Measurements from ENCODE around the gene LZTR1. TPM values are rescaled to one million over a fixed set of nuclear protein-coding genes. Genes with fewer than 3 reads are reported as not detected.

The LZTR1 gene
- total and polyA plus RNA-seq, 2 experiments from 2014 or later: 41.3 to 50.4 TPM

DNA sequence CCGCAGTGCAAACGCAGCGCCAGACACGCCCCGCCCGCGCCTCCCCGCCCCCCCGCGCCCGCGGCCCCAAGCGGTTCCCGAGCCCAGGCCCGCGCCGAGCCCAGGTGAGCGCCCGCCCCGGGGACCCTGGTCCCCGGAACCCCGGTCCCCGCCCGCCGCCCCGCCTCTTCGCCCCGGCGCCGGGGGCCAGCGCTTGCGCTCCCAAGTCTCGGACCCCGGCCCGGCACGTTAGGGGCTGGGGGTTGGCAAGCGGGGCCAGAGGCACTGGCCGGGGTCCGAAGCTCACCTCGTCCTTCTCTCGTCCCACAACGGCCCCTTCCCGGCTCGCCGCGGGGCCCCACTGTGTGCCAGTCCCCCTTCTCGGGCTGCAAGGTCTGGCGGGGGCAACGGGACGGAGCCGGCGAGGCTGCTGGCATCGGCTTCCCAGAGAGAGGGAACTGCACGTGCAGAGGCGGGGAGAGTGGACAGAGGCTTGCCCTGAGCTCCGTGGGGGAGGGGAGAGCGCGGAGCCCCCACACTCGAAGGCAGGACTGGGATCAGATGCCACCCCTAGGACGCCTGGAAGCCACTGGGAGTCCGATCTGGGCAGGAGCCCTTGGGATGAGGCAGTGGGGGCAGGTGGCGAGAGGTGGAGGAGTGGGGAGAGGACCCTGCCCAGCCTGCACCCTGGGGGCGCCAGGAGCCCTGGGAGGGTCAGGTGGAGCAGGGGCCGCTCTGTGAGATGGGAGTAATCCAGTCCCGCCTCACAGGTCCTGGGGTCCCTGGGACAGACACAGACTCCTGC is 16.8 kb upstream of the LZTR1 start:
- TF ChIP-seq, protein P1, sequence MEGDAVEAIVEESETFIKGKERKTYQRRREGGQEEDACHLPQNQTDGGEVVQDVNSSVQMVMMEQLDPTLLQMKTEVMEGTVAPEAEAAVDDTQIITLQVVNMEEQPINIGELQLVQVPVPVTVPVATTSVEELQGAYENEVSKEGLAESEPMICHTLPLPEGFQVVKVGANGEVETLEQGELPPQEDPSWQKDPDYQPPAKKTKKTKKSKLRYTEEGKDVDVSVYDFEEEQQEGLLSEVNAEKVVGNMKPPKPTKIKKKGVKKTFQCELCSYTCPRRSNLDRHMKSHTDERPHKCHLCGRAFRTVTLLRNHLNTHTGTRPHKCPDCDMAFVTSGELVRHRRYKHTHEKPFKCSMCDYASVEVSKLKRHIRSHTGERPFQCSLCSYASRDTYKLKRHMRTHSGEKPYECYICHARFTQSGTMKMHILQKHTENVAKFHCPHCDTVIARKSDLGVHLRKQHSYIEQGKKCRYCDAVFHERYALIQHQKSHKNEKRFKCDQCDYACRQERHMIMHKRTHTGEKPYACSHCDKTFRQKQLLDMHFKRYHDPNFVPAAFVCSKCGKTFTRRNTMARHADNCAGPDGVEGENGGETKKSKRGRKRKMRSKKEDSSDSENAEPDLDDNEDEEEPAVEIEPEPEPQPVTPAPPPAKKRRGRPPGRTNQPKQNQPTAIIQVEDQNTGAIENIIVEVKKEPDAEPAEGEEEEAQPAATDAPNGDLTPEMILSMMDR (IDR thresholded peaks at IDR 0.05; ENCODE audit: poor library complexity): no peak
- Histone ChIP-seq H3K9me3 (ENCODE audit: low read depth) (no peaks in the 10 kb centered on the region), H3K27ac (no peak overlapping the region), H3K27me3 (peaks cover 9% of the 10 kb centered on the region), H3K4me3 (no peak overlapping the region), H3K79me2 (no peaks in the 10 kb centered on the region), H3K36me3 (replicated peaks; ENCODE audit: insufficient read depth, low read depth) (no peaks in the 10 kb centered on the region), H2AFZ (no peak overlapping the region), H3K4me1 (ENCODE audit: insufficient read depth) (no peaks in the 10 kb centered on the region), H4K20me1 (ENCODE audit: insufficient read depth, poor library complexity, severe bottlenecking) (no peaks in the 10 kb centered on the region), H3K4me2 (peak overlapping the region; percentile 97), H3K9me2 (replicated peaks; ENCODE audit: insufficient read depth) (no peaks in the 10 kb centered on the region)
- no peak for DNase-seq (ENCODE audit: low spot score)
- 20% methylated on average over 34 of the region's 65 CpGs for WGBS (ENCODE audit: low lambda C conversion rate, missing lambda C conversion rate)

DNA sequence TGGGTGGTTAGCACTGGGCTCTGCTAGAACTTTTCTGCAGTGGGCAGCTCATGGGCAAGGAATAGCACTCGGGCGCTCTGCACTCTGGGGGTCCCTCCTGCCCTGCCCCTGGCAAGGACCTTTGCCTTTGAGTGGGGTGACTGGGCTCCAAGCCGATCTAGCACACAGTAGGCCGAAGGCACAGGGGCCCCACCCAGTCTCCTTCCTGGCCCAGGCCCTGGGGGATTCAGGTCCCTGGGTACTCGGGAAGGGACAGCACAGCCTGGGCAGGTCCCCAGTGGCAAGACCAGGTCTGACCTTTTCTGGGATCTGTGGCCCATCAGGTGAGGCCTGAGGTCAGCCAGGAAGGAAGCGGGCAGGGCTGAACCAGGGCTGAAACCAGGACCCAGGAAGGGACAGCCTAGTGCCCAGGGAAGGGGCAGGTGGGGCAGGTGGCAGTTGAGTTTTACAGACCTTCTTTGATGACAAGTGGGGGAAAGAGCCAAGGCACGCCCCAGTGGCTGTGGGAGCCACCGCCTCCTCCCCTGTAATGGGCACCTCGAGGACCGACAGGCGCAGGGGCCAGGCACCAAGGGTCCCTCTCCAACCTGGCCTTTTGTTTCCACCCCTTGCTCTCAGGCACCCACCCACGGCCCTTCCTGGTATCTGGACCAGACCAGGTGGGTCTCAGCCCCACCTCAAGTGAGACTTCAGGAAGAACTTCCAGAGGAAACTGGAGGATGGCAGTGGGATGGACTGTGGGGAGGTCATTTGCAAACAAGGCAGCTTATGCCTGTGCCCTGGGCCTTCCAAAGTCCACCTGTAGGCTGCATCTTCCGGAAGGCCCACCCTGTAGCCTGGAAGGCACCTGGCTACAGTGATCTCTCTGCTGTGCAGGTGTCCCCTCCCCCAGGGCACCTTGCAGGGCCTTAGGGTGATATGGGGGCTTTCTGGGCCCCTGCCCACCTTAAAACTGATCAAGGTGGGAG is 15.9 kb upstream of the LZTR1 start:
- TF ChIP-seq EZH2phosphoT487 (IDR thresholded peaks at IDR 0.05; ENCODE audit: low read depth, severe bottlenecking, unreplicated experiment) (no peak), EZH2 (IDR thresholded peaks at IDR 0.05; ENCODE audit: borderline replicate concordance) (no peak)
- TF ChIP-seq, protein P1 (IDR thresholded peaks at IDR 0.05; ENCODE audit: poor library complexity): no peak
- H3K36me3 ChIP-seq (replicated peaks; ENCODE audit: insufficient read depth, low read depth): no peaks in the 10 kb centered on the region
- no peak overlapping the region for H3K4me3 ChIP-seq
- peaks cover 9% of the 10 kb centered on the region for H3K27me3 ChIP-seq
- H3K4me2 ChIP-seq: no peak overlapping the region
- no peaks in the 10 kb centered on the region for H3K4me1 ChIP-seq (ENCODE audit: insufficient read depth)
- no peaks in the 10 kb centered on the region for H3K79me2 ChIP-seq
- H2AFZ ChIP-seq: no peak overlapping the region
- H4K20me1 ChIP-seq (ENCODE audit: insufficient read depth, poor library complexity, severe bottlenecking): no peaks in the 10 kb centered on the region
- no peaks in the 10 kb centered on the region for H3K9me2 ChIP-seq (replicated peaks; ENCODE audit: insufficient read depth)
- no peak for DNase-seq (ENCODE audit: low spot score)
- 93% methylated on average over 12 of the region's 13 CpGs for WGBS (ENCODE audit: low lambda C conversion rate, missing lambda C conversion rate)
- H3K9me3 ChIP-seq (ENCODE audit: low read depth): no peaks in the 10 kb centered on the region
- no peak overlapping the region for H3K27ac ChIP-seq

DNA sequence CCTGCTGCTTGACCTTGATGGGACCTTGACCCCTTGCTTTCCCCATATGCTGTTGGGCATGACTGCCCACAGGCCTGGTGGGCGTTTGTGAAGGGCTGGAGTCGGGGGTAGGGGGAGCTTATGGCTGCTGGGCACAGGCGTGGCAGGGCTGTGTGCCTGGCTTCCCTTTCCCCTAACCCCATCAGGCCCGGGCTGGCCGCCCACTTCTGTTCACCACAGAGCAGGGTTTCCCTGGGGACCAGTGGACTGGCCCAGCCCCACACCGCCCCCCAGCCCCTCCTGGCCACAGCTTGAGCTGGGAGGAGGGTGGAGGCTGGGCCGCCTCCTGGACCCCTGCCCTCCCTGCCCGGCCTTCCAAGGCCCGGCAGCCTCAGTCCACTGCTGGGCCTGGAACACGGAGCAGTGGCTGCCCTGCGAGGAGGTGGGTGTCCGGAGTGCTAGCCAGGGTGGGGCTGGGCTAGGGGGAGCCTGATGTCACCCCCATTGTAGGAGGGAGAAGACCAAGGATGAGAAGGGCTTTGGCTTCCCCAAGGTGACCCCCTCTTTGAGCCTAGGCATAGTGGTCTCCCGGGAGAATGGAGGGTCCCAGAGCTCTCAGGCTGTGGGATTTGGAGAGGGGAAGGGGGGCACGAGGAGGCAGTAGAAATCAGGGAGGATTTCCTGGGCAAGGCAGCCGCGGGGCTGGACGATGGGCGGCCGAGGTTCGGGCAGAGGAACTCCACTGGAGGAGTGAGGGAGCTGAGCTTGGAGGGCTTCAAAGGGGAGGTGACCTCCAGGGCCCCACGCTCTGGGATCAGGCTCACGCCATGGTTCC is 15.0 kb upstream of the LZTR1 start, which contains the start of gene AIFM3:
AIFM3 (plus strand) TSS at position 373 of the 814 bp plus-strand sequence. CDS start 690 bp downstream, outside the sequence.
- no peaks in the 10 kb centered on the region for H3K9me3 ChIP-seq (ENCODE audit: low read depth)
- no peak within 1 kb of the TSS for H3K4me3 ChIP-seq
- WGBS (ENCODE audit: low lambda C conversion rate, missing lambda C conversion rate): 70% methylated on average over 18 of the region's 22 CpGs
- H3K9me2 ChIP-seq (replicated peaks; ENCODE audit: insufficient read depth): no peaks in the 10 kb centered on the region
- no peak for DNase-seq (ENCODE audit: low spot score)
- H2AFZ ChIP-seq: no peak within 1 kb of the TSS
- no peak within 1 kb of the TSS for H3K4me2 ChIP-seq
- no peak within 1 kb of the TSS for H3K27ac ChIP-seq
- H4K20me1 ChIP-seq (ENCODE audit: insufficient read depth, poor library complexity, severe bottlenecking): no peaks in the 10 kb centered on the region
- H3K27me3 ChIP-seq: peaks cover 9% of the 10 kb centered on the region
- TF ChIP-seq, protein P1 (IDR thresholded peaks at IDR 0.05; ENCODE audit: poor library complexity): no peak
- no peak for TF ChIP-seq EZH2 (IDR thresholded peaks at IDR 0.05; ENCODE audit: borderline replicate concordance)
- TF ChIP-seq EZH2phosphoT487 (IDR thresholded peaks at IDR 0.05; ENCODE audit: low read depth, severe bottlenecking, unreplicated experiment): no peak
- H3K79me2 ChIP-seq: no peaks in the 10 kb centered on the region
- no peaks in the 10 kb centered on the region for H3K36me3 ChIP-seq (replicated peaks; ENCODE audit: insufficient read depth, low read depth)
- H3K4me1 ChIP-seq (ENCODE audit: insufficient read depth): no peaks in the 10 kb centered on the region

All from hepatocyte (in vitro differentiated cells).